ENCODE data around the gene CRNN.

CRNN gene

GRCh38 chr1:152413909-152414308 is at the start of gene CRNN:
TSS of gene CRNN (minus strand) at chr1:152414263. CDS start at chr1:152412233, 2,030 bp downstream.
- no peak for DNase-seq (ENCODE audit: low spot score)

GRCh38 chr1:152462636-152463035 is 48.6 kb upstream of the CRNN start:
- no peak for DNase-seq (ENCODE audit: low spot score)

GRCh38 chr1:152461544-152461943 is 47.5 kb upstream of the CRNN start:
- DNase-seq (ENCODE audit: low spot score), result peak; percentile 61

- no peak for DNase-seq (ENCODE audit: low spot score)
Measured at GRCh38 chr1:152460529-152460899, 46.5 kb upstream of the CRNN start.

GRCh38 chr1:152459596-152460528 is 45.8 kb upstream of the CRNN start:
- peak; percentile 69 for DNase-seq (ENCODE audit: low spot score)

- DNase-seq (ENCODE audit: low spot score), result peak; percentile 79
Measured at GRCh38 chr1:152458384-152459185, 44.5 kb upstream of the CRNN start.

- no peak for DNase-seq (ENCODE audit: low spot score)
Measured at GRCh38 chr1:152457561-152457960, 43.5 kb upstream of the CRNN start.

GRCh38 chr1:152457071-152457470 is 43.0 kb upstream of the CRNN start:
- no peak for DNase-seq (ENCODE audit: low spot score)

GRCh38 chr1:152451254-152451653 is 37.2 kb upstream of the CRNN start:
- peak; percentile 30 for DNase-seq (ENCODE audit: low spot score)

GRCh38 chr1:152449661-152450060 is 35.6 kb upstream of the CRNN start:
- no peak for DNase-seq (ENCODE audit: low spot score)

GRCh38 chr1:152448496-152448895 is 34.4 kb upstream of the CRNN start:
- no peak for DNase-seq (ENCODE audit: low spot score)

- DNase-seq (ENCODE audit: low spot score), result no peak
Measured at GRCh38 chr1:152448095-152448494, 34.0 kb upstream of the CRNN start.

- no peak for DNase-seq (ENCODE audit: low spot score)
Measured at GRCh38 chr1:152447484-152447883, 33.4 kb upstream of the CRNN start.

GRCh38 chr1:152444045-152444444 is 30.0 kb upstream of the CRNN start:
- no peak for DNase-seq (ENCODE audit: low spot score)

- DNase-seq (ENCODE audit: low spot score), result no peak
Measured at GRCh38 chr1:152442765-152443164, 28.7 kb upstream of the CRNN start.

- no peak for DNase-seq (ENCODE audit: low spot score)
Measured at GRCh38 chr1:152442301-152442700, 28.2 kb upstream of the CRNN start.

GRCh38 chr1:152441756-152442155 is 27.7 kb upstream of the CRNN start:
- DNase-seq (ENCODE audit: low spot score), result no peak

GRCh38 chr1:152440635-152441471 is 26.8 kb upstream of the CRNN start:
- DNase-seq (ENCODE audit: low spot score), result peak; percentile 93

- peak; percentile 70 for DNase-seq (ENCODE audit: low spot score)
Measured at GRCh38 chr1:152436593-152437496, 22.8 kb upstream of the CRNN start.

- no peak for DNase-seq (ENCODE audit: low spot score)
Measured at GRCh38 chr1:152427458-152427857, 13.4 kb upstream of the CRNN start.

GRCh38 chr1:152426731-152427130 is 12.7 kb upstream of the CRNN start:
- DNase-seq (ENCODE audit: low spot score), result no peak
